ENCODE results near the gene LEMD1. TPM values are rescaled to one million over a fixed set of nuclear protein-coding genes. Genes with fewer than 3 reads are reported as not detected.

Gene LEMD1
- total RNA-seq, 1 donor from 2014 or later = not detected

DNA sequence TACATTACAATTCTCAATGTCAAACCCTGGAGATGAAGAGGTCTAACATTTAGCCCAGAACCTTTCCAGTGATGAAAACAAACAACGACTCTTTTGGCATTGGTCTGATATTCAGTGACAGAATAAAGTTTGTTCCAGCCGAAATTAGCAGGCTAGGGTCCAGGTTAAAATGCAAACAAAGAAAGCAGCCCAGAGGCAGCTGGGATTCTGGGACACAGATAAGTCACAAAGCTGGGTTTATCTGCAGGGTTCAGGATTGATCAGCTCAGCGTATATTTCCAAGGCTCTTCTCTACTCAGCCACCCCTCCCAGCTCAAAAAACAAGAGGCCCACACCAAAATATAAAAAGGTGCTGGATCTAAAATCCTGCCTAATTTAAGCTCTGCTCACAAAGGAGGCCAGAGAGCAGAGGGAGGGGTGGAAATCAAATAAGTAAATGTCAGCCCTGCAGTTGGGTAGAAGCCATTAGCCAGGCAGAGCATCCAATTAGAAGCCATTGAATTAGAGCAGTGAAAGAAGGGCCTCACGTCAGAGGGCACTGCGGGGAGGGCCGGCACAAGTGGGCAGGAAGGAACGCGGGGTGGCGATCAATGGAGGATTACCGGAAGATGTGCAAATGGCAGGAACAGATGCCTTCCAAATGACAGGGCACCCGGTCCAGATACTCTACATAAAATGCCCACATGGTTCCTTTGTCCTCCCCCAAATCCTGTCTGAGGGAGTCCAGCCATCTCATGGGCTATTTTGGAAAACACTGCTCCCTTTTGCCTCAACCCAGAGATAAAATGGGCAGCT, 61.9 kb downstream of the LEMD1 start:
- Mint-ChIP-seq H3K36me3 (ENCODE audit: low read depth) (no peaks in the 10 kb centered on the region), H3K27ac (ENCODE audit: unreplicated experiment) (no peak overlapping the region), H3K27me3 (ENCODE audit: low read depth) (peaks cover 3% of the 10 kb centered on the region), H3K4me1 (ENCODE audit: low read depth) (peaks cover 4% of the 10 kb centered on the region), H3K9me3 (ENCODE audit: low read depth) (no peaks in the 10 kb centered on the region), H3K4me3 (ENCODE audit: unreplicated experiment) (no peak overlapping the region)
- TF ChIP-seq, protein P1, sequence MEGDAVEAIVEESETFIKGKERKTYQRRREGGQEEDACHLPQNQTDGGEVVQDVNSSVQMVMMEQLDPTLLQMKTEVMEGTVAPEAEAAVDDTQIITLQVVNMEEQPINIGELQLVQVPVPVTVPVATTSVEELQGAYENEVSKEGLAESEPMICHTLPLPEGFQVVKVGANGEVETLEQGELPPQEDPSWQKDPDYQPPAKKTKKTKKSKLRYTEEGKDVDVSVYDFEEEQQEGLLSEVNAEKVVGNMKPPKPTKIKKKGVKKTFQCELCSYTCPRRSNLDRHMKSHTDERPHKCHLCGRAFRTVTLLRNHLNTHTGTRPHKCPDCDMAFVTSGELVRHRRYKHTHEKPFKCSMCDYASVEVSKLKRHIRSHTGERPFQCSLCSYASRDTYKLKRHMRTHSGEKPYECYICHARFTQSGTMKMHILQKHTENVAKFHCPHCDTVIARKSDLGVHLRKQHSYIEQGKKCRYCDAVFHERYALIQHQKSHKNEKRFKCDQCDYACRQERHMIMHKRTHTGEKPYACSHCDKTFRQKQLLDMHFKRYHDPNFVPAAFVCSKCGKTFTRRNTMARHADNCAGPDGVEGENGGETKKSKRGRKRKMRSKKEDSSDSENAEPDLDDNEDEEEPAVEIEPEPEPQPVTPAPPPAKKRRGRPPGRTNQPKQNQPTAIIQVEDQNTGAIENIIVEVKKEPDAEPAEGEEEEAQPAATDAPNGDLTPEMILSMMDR (IDR thresholded peaks at IDR 0.05) = no peak
- no peak for DNase-seq (ENCODE audit: low spot score)

- no peak overlapping the region for H3K4me3 Mint-ChIP-seq (ENCODE audit: unreplicated experiment)
- H3K4me1 Mint-ChIP-seq (ENCODE audit: low read depth) = peaks cover 9% of the 10 kb centered on the region
- TF ChIP-seq, protein P1 (IDR thresholded peaks at IDR 0.05) = no peak
- no peak for DNase-seq (ENCODE audit: low spot score)
- H3K9me3 Mint-ChIP-seq (ENCODE audit: low read depth) = no peaks in the 10 kb centered on the region
- H3K27ac Mint-ChIP-seq (ENCODE audit: unreplicated experiment) = no peak overlapping the region
- peaks cover 3% of the 10 kb centered on the region for H3K27me3 Mint-ChIP-seq (ENCODE audit: low read depth)
- no peaks in the 10 kb centered on the region for H3K36me3 Mint-ChIP-seq (ENCODE audit: low read depth)
Measured at GRCh38 chr1:205358579-205358978, 63.3 kb downstream of the LEMD1 start.

DNA sequence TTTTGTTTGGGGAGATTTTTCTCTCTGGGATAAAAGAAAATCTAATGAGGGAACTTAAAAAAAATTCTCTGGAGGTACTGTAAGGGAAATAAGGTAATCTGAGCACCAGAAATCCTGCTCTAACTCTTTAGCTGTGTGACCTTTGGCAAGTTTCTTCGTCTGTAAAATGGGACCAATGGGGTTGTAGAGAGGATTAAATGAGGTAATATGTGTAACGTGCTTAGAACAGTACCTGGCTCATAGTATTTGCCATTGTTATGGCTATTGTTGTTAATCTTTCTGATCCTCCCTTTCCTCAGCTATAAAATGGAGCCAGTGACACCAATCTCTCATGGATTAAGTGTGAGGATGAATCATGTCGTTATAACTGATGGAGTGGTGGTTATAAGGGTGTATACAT, 64.3 kb downstream of the LEMD1 start:
- Mint-ChIP-seq H3K27me3 (ENCODE audit: low read depth) (peaks cover 3% of the 10 kb centered on the region), H3K4me1 (ENCODE audit: low read depth) (peaks cover 9% of the 10 kb centered on the region), H3K27ac (ENCODE audit: unreplicated experiment) (no peak overlapping the region), H3K9me3 (ENCODE audit: low read depth) (no peaks in the 10 kb centered on the region), H3K36me3 (ENCODE audit: low read depth) (no peaks in the 10 kb centered on the region), H3K4me3 (ENCODE audit: unreplicated experiment) (no peak overlapping the region)
- TF ChIP-seq, protein P1 (IDR thresholded peaks at IDR 0.05) = no peak
- DNase-seq (ENCODE audit: low spot score) = no peak

DNA sequence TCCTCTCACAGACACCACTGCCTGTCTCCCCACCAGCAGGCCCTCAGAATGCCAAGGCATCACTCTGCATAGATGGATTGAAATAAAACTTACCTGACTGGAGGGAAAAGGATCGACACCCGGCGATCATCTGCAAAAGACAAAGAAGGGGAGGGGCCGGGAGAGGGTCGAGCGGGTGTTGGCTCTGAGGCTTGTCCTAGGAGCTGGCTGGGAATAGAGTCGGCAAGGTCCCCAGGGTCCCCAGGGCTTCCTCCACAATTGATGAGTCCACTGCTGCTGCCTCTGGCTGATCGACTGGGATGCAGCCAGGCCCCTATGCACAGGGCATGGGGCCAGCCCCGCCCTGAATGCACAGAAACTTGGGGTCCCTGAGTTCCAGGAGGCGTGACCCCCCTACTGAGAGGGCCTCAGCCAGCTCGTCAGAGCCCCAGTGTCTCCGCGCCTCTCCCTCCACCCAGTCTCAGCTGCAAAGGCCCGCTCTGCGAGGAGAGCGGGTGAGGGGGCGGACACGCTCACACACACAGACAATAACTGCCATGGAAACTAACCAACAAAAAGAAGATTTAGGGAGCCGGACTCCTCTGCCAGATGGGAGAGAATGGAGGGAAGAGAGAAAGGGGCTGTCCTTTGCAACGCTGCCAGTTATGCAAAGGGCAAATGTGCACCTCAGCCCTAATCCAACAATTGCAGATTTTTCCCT, 65.3 kb downstream of the LEMD1 start, which contains the start of gene KLHDC8A:
Gene KLHDC8A, minus strand, starts transcription at position 483 of the 700 bp plus-strand sequence. CDS start 13,318 bp downstream, outside the sequence.
- no peaks in the 10 kb centered on the region for H3K9me3 Mint-ChIP-seq (ENCODE audit: low read depth)
- no peak for DNase-seq (ENCODE audit: low spot score)
- TF ChIP-seq, protein P1 (IDR thresholded peaks at IDR 0.05) = no peak
- H3K27ac Mint-ChIP-seq (ENCODE audit: unreplicated experiment) = no peak within 1 kb of the TSS
- peaks cover 15% of the 10 kb centered on the region for H3K4me1 Mint-ChIP-seq (ENCODE audit: low read depth)
- H3K4me3 Mint-ChIP-seq (ENCODE audit: unreplicated experiment) = no peak within 1 kb of the TSS
- no peaks in the 10 kb centered on the region for H3K36me3 Mint-ChIP-seq (ENCODE audit: low read depth)
- peaks cover 3% of the 10 kb centered on the region for H3K27me3 Mint-ChIP-seq (ENCODE audit: low read depth)

GRCh38 chr1:205355075-205355453, 66.8 kb downstream of the LEMD1 start:
- Mint-ChIP-seq H3K27me3 (ENCODE audit: low read depth) (no peaks in the 10 kb centered on the region), H3K9me3 (ENCODE audit: low read depth) (no peaks in the 10 kb centered on the region), H3K27ac (ENCODE audit: unreplicated experiment) (peak overlapping the region; percentile 22), H3K4me3 (ENCODE audit: unreplicated experiment) (no peak overlapping the region), H3K36me3 (ENCODE audit: low read depth) (no peaks in the 10 kb centered on the region), H3K4me1 (ENCODE audit: low read depth) (peaks cover 15% of the 10 kb centered on the region)
- DNase-seq (ENCODE audit: low spot score) = no peak
- TF ChIP-seq, protein P1 (IDR thresholded peaks at IDR 0.05) = no peak

Measured in chondrocyte (in vitro differentiated cells).